ENCODE measurements around the gene CDH4.

The CDH4 gene

GRCh38 chr20:61762167-61762710 is 510.2 kb downstream of the CDH4 start:
- no peak overlapping the region for H3K27ac ChIP-seq
- TF ChIP-seq ZFX (IDR thresholded peaks at IDR 0.05), result no peak
- no peak for TF ChIP-seq CTCF (conservative IDR thresholded peaks at IDR 0.05)

- TF ChIP-seq ZFX (IDR thresholded peaks at IDR 0.05) (no peak), CTCF (conservative IDR thresholded peaks at IDR 0.05) (no peak)
- H3K27ac ChIP-seq, result no peak overlapping the region
Measured at GRCh38 chr20:61762886-61763739, 511.1 kb downstream of the CDH4 start.

GRCh38 chr20:61763740-61764400 is 511.8 kb downstream of the CDH4 start:
- H3K27ac ChIP-seq, result no peak overlapping the region
- no peak for TF ChIP-seq CTCF (conservative IDR thresholded peaks at IDR 0.05)
- TF ChIP-seq ZFX (IDR thresholded peaks at IDR 0.05), result no peak

DNA sequence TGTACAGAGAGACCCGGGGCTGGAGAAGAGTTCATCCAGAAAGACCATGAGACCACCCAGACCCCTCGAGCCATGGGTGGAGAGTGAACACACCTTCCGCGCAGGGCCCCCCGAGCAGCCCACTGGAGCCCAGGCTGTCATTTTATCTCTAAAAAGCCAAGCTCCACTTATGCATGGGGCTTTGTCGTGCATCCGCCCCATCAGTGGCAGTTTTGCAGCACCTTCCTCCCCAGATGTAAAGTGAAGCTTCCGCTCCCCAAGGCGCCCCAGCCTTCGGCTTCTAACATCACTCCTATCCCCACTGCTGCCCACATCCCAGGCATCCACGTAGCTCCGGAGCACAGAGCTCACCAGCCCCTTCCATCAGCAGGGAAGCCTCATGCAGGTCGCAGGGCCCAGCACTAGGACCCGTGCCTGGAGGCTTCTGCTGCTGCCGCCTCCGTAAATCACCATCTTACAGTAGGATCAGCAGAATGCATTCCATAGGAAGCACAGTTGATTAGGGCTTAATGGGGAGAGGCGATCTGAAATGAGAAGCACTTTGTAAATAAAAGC is 512.5 kb downstream of the CDH4 start:
- H3K27ac ChIP-seq, result no peak overlapping the region
- TF ChIP-seq ZFX (IDR thresholded peaks at IDR 0.05) (no peak), CTCF (conservative IDR thresholded peaks at IDR 0.05) (no peak)

DNA sequence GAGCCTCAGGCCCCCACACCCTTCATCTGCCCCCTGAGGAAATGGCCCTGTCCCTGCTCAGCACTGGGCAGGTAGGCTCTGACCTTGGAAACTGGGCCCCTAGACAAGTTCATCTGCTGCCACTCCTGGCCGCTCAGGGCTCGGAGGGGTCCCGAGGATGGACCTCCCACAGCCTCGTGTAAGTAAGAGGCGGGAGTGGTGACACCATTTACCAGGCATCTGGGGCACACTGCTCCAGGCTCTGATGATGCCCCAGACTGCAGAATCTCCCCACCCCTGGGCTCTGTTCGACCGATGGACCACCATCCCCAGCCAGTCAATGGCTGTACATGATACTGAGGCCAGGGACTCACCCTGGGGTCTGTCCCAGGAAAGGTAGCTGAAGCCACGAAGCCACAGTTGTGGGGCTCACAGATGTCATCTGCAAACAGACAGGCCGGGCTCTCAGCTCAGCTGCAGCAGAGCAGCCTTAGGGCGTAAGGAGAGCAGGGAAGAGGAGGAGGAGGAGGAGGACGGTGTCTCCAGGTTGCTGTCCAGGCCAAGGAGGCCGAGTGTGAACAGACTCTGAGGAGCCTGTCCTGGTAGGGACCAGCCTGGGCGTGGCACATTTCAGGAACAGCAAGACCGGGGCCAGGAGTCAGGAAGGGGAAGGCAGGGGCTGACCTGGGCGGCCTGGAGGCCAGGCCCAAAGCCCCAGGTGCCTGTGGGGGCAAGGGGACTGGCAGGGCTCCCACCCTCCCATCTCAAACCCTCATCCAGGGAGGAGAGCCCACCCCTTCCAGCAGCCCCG is 513.2 kb downstream of the CDH4 start:
- H3K27ac ChIP-seq, result no peak overlapping the region
- TF ChIP-seq CTCF (conservative IDR thresholded peaks at IDR 0.05) (no peak), ZFX (IDR thresholded peaks at IDR 0.05) (no peak)

DNA sequence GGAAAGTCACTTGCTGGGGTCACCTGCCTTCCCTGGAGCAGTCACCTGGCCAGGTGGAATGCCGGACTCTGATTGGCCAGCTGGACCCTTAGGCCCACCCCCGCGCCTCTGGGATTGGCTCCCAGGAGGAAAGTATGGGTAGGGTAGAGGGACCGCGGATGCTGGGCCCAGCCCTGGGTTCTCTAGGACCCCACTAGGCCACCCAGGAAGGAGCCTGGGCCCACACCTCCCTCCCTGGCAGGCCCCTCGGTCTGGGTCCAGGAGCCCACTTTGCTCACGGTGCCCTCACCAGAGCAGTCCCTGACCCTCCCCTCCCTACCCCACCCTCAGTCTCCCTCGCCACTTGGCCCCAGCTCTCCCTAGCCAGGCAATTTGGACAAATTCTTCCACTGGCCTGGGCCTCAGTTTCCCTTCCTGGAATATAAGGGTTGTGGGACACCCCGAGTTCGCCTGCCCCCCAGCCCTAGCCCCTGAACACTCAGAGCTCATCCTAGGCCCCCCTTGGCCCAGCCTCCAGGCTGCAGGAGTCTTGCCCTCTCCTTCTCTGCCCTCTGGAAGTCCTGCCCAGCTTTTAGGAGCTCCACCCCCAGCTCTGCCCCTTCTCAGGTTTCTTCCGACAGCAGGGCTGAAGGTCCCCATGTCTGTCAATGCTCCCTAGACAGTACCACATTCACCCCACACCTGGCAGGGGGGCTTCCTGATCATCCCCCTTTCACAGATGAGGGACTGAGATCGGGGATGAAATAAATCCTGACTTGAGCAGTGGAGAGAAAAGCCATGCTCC is 514.0 kb downstream of the CDH4 start:
- TF ChIP-seq ZFX (IDR thresholded peaks at IDR 0.05) (no peak), CTCF (conservative IDR thresholded peaks at IDR 0.05) (no peak)
- H3K27ac ChIP-seq, result no peak overlapping the region

Data from C4-2B (cell line).